ENCODE data around the gene FOXF2. TPM values are rescaled to one million over a fixed set of nuclear protein-coding genes. Genes with fewer than 3 reads are reported as not detected.

Gene FOXF2
- total RNA-seq, 1 donor from 2014 or later: 8.1 TPM

DNA sequence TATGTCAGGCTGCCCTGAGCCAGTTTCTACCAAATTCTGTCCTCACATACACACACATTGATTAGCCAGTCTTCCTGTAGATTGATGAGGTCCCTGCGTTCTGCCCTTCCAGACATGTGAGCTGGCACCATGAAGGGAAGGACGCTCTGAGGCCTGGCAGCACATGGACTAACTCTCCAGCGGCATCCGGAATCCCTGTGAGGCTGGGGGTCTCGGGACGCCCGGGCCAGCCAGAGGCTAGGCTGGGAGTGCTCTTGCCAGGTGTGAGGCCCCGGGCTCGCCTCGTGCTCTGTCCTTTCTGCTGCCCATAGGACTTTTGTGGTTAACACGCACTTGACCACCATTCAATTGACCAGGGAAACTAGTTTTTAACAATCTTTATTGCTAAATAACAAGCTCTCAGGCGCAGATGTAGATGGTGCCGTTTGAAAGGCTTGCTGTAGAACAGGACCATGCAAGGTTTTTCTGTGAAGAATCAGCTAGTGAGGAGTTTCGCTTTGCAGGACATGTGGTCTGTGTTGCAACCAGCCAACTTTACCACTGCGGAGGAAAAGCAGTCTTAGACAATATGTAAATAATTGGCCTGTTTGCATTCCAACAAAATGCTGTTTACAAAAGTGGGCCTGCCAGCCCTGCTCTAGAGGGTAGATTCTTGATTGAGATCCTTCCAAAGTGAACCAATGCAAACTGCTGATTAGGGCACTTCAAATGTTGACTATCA lies 29.3 kb downstream of the FOXF2 start:
- no peaks in the 10 kb centered on the region for H3K9me3 Mint-ChIP-seq
- TF ChIP-seq, protein P1, sequence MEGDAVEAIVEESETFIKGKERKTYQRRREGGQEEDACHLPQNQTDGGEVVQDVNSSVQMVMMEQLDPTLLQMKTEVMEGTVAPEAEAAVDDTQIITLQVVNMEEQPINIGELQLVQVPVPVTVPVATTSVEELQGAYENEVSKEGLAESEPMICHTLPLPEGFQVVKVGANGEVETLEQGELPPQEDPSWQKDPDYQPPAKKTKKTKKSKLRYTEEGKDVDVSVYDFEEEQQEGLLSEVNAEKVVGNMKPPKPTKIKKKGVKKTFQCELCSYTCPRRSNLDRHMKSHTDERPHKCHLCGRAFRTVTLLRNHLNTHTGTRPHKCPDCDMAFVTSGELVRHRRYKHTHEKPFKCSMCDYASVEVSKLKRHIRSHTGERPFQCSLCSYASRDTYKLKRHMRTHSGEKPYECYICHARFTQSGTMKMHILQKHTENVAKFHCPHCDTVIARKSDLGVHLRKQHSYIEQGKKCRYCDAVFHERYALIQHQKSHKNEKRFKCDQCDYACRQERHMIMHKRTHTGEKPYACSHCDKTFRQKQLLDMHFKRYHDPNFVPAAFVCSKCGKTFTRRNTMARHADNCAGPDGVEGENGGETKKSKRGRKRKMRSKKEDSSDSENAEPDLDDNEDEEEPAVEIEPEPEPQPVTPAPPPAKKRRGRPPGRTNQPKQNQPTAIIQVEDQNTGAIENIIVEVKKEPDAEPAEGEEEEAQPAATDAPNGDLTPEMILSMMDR (conservative IDR thresholded peaks at IDR 0.05): no peak
- H3K27ac Mint-ChIP-seq: no peak overlapping the region
- H3K4me1 Mint-ChIP-seq (ENCODE audit: unreplicated experiment): no peaks in the 10 kb centered on the region
- H3K27me3 Mint-ChIP-seq: peaks cover 32% of the 10 kb centered on the region
- no peaks in the 10 kb centered on the region for H3K36me3 Mint-ChIP-seq
- no peak overlapping the region for H3K4me3 Mint-ChIP-seq
- DNase-seq (ENCODE audit: extremely low spot score, unreplicated experiment): no peak

DNA sequence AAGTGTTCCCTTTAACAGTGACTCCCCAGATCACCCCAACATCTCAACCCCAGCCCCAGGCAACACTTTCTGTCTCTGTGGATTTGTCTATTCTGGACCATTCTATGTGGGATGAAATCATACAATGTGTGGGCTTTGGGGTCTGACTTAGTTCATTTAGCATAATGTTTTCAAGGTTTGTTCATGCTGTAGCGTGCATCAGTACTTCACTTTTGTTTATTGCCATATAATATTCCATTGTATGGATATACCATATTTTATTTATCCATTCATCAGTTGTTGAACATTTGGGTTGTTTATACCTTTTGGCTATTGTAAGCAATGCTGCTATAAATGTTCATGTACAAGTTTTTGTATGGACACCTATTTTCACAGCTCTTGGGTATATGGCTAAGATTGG lies 31.0 kb downstream of the FOXF2 start:
- Mint-ChIP-seq H3K4me3 (no peak overlapping the region), H3K27ac (no peak overlapping the region), H3K36me3 (no peaks in the 10 kb centered on the region), H3K27me3 (peaks cover 31% of the 10 kb centered on the region), H3K9me3 (no peaks in the 10 kb centered on the region), H3K4me1 (ENCODE audit: unreplicated experiment) (peaks cover 4% of the 10 kb centered on the region)
- TF ChIP-seq, protein P1 (conservative IDR thresholded peaks at IDR 0.05): no peak
- no peak for DNase-seq (ENCODE audit: extremely low spot score, unreplicated experiment)

DNA sequence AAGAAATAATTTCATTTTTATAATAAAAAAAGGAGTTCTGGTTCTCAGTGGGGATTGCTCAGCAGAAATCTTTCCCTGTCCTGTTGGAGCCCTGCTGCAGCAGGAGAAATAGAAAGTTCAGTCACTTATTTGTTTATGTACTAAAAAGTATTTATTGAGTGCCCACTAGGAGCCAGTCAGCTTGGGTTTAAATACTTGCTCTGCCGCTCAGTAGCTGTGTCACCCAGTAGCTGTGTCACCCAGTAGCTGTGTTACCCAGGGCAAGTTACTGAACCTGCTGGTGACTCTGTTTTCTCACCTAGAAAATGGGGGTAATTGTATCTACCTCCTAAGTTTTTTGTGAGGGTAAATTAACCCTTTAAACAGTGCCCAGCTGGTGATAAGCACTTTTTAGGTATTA lies 32.9 kb downstream of the FOXF2 start:
- Mint-ChIP-seq H3K27ac (no peak overlapping the region), H3K36me3 (no peaks in the 10 kb centered on the region), H3K4me1 (ENCODE audit: unreplicated experiment) (peaks cover 4% of the 10 kb centered on the region), H3K27me3 (peaks cover 40% of the 10 kb centered on the region), H3K4me3 (no peak overlapping the region), H3K9me3 (no peaks in the 10 kb centered on the region)
- DNase-seq (ENCODE audit: extremely low spot score, unreplicated experiment): peak; percentile 4
- TF ChIP-seq, protein P1 (conservative IDR thresholded peaks at IDR 0.05): no peak

DNA sequence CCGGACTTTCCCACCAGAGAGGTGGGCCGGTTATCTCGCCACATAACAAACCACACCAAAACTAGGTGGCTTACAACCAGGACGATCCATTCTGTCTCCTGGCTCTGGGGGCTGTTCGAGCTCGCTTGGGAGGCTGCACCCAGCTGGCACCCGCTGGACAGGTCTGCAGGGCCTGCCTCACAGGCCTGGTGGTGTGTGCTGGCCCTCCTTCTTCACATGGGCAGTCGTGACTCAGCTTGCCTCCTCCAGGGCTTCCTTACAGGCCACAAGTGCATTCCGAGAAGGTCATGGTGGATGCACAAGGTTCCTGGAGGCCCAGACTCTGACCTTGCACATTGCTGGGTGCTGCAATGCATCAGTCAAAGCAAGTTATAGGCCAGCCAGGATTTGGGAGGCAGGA lies 34.2 kb downstream of the FOXF2 start:
- peak; percentile 37 for DNase-seq (ENCODE audit: extremely low spot score, unreplicated experiment)
- peaks cover 4% of the 10 kb centered on the region for H3K4me1 Mint-ChIP-seq (ENCODE audit: unreplicated experiment)
- TF ChIP-seq, protein P1 (conservative IDR thresholded peaks at IDR 0.05): no peak
- no peaks in the 10 kb centered on the region for H3K9me3 Mint-ChIP-seq
- H3K27ac Mint-ChIP-seq: no peak overlapping the region
- H3K27me3 Mint-ChIP-seq: peaks cover 37% of the 10 kb centered on the region
- H3K36me3 Mint-ChIP-seq: no peaks in the 10 kb centered on the region
- no peak overlapping the region for H3K4me3 Mint-ChIP-seq

DNA sequence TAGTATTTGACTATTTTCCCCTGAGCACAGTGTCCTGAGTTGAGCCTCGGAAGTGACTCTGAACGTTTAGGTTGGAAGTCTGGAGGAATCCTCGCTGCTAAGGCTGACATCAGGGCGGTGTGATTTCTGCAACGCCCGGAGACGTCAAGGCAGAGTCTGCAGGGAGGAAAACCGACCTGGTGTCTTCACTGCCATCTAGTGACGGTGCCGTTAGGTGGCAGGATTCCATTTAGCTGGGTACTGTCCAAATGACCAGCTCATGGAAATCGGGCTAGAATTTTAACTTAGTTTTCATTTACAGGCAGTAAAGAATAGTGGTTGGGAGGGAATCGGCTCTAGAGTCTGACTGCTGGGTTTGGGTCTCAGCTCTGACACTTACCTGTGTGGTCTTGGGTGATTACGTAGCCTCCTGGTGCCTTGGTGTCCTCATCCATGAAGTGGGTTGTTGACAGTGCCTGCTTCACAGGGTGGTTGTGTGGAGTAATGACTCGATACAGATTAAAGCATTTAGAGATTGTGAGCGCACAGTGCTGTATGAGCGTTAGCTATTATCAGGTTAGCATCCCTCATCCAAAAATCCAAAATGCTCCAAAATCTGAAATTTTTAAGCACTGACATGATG lies 35.0 kb downstream of the FOXF2 start:
- peaks cover 4% of the 10 kb centered on the region for H3K4me1 Mint-ChIP-seq (ENCODE audit: unreplicated experiment)
- no peaks in the 10 kb centered on the region for H3K36me3 Mint-ChIP-seq
- H3K27ac Mint-ChIP-seq: no peak overlapping the region
- DNase-seq (ENCODE audit: extremely low spot score, unreplicated experiment): peak; percentile 60
- TF ChIP-seq, protein P1 (conservative IDR thresholded peaks at IDR 0.05): peak; percentile 73
- peaks cover 37% of the 10 kb centered on the region for H3K27me3 Mint-ChIP-seq
- H3K9me3 Mint-ChIP-seq: no peaks in the 10 kb centered on the region
- H3K4me3 Mint-ChIP-seq: no peak overlapping the region

All from type B pancreatic cell (in vitro differentiated cells).